WERI-Rb-1 (cell line): Measurements from ENCODE around the gene IL34.
A peak's percentile ranks its signal among the peaks of the same experiment; 100 is the strongest.

Experiments used
- DNase-seq: peaks from one replicate; pipeline ENCODE4 v3.0.0-alpha.2; 2020
- H3K27ac ChIP-seq: fragments of 250-450 bp; sonication (Bioruptor Pico); 2 replicates; pipeline ENCODE4 v1.5.1; 2020; ENCODE audit warnings: mild to moderate bottlenecking, moderate library complexity
- H3K27me3 ChIP-seq: fragments of 250-450 bp; sonication (Bioruptor Pico); 2 replicates; pipeline ENCODE4 v1.5.1; 2021; ENCODE audit warnings: mild to moderate bottlenecking, low read depth, moderate library complexity; ENCODE audit not compliant: insufficient read depth, severe bottlenecking
- H3K36me3 ChIP-seq: fragments of 250-450 bp; sonication (Bioruptor Pico); 2 replicates; pipeline ENCODE4 v1.5.1; 2020; ENCODE audit warnings: mild to moderate bottlenecking, moderate library complexity
- H3K4me3 ChIP-seq: 2 replicates; pipeline ENCODE4 v1.5.1; 2011; ENCODE audit warnings: low read depth, mild to moderate bottlenecking, control low read depth, low read length
- H3K9me3 ChIP-seq: fragments of 250-450 bp; sonication (Bioruptor Pico); 2 replicates; pipeline ENCODE4 v1.5.1; 2021; ENCODE audit warnings: mild to moderate bottlenecking, moderate library complexity; ENCODE audit not compliant: severe bottlenecking
- TF ChIP-seq, protein P1 (sequence below): IDR thresholded peaks from 2 replicates; pipeline ENCODE4 v1.5.1; 2011; ENCODE audit warnings: low read depth, mild to moderate bottlenecking, control low read depth, inconsistent platforms, low read length

IL34 gene

DNA sequence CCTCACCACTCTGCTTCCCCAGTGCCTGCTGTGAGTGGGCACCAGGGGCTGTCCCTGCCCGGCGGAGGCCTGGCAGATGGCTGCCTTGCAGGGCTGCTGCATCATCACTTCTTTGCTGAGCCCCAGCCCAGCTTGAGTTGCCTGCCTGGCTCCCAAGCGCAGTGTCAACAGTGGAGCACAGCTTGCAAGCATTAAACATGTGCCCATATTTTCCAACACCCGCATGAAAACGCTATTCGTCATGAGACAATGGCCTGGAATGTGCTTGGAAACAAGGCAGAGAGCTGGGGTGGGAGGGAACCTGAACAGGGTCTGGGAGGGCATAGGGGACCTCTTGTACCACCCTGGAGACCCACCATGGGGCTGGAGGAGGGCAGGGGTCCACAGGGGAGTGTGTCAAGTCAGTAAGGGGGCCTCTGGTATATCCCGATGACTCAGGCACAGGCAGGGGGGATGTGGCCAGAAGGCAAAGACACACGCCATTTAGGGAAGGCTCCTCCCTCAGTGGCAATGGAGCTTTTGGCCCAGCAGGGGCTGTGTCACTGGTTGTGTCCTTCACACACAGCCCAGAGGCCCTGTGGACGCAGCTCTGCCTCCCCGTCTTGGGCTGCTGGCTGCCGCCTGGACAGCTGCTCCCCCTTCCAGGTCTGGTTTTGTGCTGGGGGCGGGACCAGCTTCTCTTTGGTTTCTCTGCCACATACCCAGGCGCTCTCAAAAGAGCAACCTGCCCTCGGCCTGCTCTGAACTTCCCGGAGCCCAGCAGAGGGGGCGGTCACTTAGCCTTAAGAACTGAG is 56.9 kb downstream of the IL34 start:
- peak overlapping the region; percentile 61 for H3K27ac ChIP-seq
- TF ChIP-seq, protein P1, sequence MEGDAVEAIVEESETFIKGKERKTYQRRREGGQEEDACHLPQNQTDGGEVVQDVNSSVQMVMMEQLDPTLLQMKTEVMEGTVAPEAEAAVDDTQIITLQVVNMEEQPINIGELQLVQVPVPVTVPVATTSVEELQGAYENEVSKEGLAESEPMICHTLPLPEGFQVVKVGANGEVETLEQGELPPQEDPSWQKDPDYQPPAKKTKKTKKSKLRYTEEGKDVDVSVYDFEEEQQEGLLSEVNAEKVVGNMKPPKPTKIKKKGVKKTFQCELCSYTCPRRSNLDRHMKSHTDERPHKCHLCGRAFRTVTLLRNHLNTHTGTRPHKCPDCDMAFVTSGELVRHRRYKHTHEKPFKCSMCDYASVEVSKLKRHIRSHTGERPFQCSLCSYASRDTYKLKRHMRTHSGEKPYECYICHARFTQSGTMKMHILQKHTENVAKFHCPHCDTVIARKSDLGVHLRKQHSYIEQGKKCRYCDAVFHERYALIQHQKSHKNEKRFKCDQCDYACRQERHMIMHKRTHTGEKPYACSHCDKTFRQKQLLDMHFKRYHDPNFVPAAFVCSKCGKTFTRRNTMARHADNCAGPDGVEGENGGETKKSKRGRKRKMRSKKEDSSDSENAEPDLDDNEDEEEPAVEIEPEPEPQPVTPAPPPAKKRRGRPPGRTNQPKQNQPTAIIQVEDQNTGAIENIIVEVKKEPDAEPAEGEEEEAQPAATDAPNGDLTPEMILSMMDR: peak; percentile 58
- no peaks in the 10 kb centered on the region for H3K9me3 ChIP-seq
- no peaks in the 10 kb centered on the region for H3K27me3 ChIP-seq
- DNase-seq: peak; percentile 71
- H3K36me3 ChIP-seq: peaks cover 12% of the 10 kb centered on the region
- no peak overlapping the region for H3K4me3 ChIP-seq

DNA sequence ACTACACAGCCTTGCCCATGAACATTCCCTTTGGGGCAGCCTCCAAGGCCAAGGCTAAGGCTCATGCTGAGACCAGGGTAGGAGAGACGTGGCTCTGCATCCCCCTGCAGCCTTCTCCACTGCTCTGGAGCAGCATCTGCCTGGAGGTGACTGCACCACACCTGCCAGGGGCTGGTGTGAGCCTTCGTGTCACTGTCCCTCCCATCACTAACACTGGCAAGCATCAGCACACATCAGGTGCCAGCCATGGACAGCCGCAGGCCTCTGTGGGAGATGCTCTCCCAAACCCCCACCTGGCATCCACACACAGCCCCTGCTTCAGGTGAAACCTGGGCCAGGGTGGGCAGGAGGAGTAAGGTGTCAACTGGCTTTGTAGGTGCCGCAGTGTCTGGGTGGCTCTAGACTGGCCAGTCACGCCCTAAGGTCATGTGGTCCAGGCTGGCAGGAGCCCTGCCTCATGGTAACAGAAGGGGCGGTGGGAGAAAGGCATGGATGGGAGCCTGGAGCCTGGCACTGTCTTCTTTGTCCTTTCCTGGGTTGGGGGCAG is 57.5 kb downstream of the IL34 start:
- no peak overlapping the region for H3K4me3 ChIP-seq
- no peaks in the 10 kb centered on the region for H3K9me3 ChIP-seq
- H3K27ac ChIP-seq: peak overlapping the region; percentile 61
- DNase-seq: no peak
- TF ChIP-seq, protein P1: no peak
- H3K27me3 ChIP-seq: no peaks in the 10 kb centered on the region
- peaks cover 11% of the 10 kb centered on the region for H3K36me3 ChIP-seq

DNA sequence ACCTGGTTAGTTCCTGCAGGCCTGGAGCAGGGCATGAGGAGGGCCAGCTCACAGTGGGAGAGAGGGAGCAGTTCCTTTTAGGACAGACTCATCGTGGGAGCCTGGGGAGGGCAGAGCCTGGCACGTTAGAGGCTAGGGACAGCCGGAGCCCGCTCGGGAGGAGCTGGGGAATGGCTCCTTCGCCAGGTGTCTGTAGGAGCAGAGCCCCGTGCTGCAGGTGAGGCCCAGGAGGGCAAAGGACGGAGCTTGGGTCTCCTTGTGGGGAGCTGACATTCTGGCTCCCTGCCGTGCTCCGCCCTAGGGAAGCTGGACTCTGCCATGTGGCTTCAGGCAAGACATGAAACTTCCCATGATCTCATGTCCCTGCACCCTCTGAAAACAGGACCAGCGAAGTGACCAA is 58.2 kb downstream of the IL34 start:
- DNase-seq: no peak
- Histone ChIP-seq H3K27me3 (no peaks in the 10 kb centered on the region), H3K4me3 (no peak overlapping the region), H3K27ac (peak overlapping the region; percentile 61), H3K36me3 (peaks cover 6% of the 10 kb centered on the region; the same call in 1 of the 2 replicates), H3K9me3 (no peaks in the 10 kb centered on the region)
- TF ChIP-seq, protein P1: no peak

DNA sequence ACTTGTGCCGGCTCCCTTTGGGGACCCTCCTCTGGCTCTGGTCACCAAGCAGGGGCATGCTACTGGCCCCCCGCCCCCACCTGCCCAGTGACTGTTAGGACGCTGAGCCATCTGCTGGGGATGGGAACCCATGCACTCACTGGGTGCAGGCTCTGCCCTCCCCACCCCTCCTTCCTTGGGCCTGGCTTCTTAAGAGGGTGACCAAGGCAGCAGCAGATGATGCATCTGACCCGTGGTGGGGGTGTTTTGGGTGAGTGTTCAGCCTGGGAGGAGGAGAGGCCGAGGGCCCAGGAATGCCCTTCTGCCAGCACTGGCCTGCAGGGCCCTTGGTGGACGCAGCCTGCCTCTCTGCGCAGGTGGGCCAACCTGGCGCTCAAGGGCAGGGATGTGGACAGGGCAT is 58.7 kb downstream of the IL34 start:
- Histone ChIP-seq H3K27me3 (no peaks in the 10 kb centered on the region), H3K4me3 (no peak overlapping the region), H3K36me3 (peaks cover 4% of the 10 kb centered on the region; the same call in 1 of the 2 replicates), H3K9me3 (no peaks in the 10 kb centered on the region), H3K27ac (peak overlapping the region; percentile 61)
- DNase-seq: peak; percentile 72
- TF ChIP-seq, protein P1: no peak; the same call in 1 of the 2 replicates

DNA sequence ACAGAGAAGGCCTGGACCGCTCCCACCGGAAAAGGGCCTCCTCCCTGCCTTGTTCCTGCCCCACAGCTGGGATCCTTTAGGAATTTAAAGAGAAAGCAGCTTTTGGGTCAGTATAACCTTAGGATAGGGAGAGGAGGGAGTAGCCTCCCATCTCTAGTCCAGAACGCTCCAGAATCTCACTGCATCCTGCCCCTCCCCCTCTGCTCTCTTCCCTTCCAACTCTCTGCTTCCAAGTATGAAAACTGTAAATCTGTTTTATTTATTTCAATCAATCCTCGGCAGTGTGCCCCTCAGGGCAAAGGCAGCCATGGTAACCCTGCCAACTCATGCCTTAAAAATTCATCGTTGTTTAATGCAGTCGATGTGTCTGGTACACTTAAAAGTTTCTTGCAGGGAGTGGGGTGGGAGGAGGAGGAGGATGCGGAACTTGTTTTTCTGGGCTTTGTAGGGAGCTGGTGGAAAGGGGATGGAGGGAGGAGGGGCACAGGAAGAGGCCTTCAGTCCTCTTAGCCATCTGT is 60.6 kb downstream of the IL34 start:
- DNase-seq: peak; percentile 49
- Histone ChIP-seq H3K9me3 (no peaks in the 10 kb centered on the region), H3K27me3 (no peaks in the 10 kb centered on the region), H3K27ac (peak overlapping the region; percentile 13; the same call in 1 of the 2 replicates), H3K36me3 (peaks cover 4% of the 10 kb centered on the region; the same call in 1 of the 2 replicates), H3K4me3 (no peak overlapping the region)
- TF ChIP-seq, protein P1: no peak
